Measurements from ENCODE around the gene NXN.
"Not testable (repeated sequence)": the region's sequence is repeated elsewhere in the genome, so short reads cannot be mapped to it uniquely, and the experiment has no call there.

NXN gene

GRCh38 chr17:791829-792228 is 187.7 kb downstream of the NXN start:
- DNase-seq = no peak

DNA sequence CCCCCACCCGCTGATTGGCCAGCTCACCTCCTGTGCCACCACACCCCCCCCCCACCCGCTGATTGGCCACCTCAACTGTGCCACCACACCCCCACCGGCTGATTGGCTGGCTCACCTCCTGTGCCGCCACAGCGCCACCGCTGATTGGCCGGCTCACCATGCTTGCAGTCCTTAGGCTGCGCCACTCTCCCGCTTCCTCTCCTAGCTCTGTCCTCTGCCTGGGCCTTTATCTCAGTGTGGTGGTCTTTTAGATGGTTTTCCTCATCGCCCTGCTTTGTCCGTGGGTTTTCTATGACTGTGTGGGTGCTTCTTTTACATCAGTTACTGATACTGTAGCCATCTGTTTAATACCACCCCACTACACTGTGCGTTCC is 188.7 kb downstream of the NXN start:
- not testable (repeated sequence) for DNase-seq

DNA sequence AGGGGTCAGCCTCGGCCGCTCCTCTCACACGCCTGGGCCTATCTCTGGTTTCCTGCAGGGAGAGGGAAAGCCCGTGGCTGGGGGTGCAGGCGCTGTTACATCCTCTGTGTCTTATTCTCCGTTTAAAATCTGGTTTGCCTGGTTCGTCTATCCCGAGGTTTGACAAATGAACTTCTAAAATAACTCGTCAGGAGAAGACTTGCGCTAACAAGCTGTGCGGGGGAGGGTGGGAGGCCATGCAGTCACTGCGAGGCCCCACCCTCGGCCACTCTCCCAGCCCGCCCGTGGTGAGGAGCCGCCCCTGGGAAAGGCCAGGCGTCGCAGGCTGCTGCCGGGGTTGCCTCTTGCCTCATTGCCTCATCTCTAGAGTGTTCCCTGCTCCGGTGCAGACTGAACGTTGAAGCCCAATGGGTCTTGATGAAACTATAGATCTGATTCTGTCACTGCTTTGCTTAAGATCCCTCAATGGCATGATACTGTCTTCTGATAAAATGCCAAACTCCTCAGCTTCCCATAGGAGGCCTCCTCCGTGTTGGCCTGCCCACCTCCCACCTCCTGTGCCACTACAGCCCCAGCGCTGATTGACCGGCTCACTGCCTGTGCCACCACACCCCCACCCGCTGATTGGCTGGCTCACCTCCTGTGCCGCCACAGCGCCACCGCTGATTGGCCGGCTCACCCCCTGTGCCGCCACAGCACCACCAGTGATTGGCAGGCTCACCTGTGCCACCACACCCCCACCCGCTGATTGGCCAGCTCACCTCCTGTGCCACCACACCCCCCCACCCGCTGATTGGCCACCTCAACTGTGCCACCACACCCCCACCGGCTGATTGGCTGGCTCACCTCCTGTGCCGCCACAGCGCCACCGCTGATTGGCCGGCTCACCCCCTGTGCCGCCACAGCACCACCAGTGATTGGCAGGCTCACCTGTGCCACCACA is 189.4 kb downstream of the NXN start:
- DNase-seq = not testable (repeated sequence)

DNA sequence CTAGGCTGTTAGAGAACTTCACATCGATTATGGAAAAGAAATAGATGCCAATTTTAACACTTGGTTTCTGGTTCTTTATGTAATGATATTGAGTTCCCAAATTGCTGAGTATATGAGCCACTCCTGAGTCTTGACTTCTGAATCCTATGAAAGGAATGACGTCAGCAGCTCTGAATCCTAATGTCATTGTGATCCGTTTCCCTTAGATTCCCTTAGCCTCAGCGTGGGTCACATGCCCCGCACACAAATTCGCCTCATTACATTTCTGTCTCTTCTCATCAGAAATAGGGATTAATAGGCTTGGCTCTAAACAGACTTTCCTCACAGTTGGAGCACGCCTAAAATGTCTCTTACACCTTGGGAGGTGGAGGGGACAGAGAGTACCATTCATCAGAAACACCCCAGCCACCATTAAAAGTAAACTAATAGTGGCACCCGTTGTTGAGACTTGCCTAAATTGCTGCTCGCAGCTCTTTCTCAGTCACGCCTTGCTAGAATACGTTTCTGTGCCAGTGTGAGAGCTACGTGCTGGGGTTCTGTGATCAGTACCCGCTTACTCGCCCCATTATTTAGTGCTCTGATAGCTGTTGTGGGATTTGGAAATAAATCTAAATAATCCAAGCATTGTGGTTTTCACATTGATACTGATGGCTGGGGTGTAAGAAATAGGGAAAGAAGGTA is 190.3 kb downstream of the NXN start:
- no peak for DNase-seq

DNA sequence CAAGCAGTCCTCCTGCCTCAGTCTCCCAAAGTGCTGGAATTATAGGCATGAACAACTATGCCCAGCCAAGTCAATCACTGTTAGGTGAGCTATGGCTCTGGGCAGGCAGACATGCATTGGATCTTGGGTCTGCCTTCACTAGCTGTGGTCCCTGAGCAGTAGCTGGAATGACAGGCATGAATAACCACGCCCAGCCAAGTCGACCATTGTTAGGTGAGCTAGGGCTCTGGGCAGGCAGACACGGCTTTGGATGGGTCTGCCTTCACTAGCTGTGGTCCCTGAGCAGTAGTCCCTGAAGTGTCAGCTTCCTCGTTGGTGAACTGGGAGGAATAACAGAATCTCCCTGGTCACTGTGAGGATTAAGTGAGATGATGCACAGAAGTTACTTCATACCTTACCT is 191.0 kb downstream of the NXN start:
- DNase-seq = no peak

DNA sequence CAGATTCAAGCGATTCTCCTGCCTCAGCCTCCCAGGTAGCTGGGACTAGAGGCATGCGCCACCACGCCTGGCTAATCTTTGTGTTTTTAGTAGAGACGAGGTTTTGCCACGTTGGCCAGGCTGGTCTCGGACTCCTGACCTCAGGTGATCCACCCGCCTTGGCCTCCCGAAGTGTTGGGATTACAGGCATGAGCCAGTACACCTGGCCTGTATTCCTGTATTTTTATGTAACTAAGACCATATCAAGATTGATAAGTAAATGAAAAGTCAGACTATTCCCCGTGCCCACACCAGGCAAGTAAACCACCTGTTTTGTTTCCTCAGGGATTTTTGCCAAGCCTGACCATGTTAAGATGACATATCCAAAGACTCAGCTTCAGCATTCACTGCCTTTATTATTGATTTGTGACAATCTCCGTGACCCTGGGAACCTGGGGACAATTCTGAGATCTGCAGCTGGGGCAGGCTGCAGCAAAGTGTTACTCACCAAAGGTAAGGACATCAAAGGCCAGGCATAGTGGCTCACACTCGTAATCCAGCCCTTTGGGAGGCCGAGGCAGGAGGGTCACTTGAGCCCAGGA is 191.8 kb downstream of the NXN start:
- no peak for DNase-seq

DNA sequence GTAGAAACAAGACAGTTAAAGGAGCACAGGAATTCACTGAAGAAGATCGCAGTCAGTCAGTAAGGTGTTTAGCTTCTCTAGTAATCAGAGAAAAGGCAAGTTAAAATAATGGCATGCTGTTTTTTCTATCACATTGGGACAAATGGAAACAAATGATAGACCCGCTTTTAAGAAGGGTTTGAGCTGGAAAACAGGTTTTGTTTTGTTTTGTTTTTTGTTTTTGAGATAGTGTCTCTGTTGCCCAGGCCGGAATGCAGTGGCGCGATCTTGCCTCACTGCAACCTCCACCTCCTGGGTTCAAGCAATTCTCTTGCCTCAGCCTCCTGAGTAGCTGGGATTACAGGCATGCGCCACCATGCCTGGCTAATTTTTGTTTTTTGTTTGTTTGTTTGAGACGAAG is 193.7 kb downstream of the NXN start:
- not testable (repeated sequence) for DNase-seq

- DNase-seq = no peak
Observed at GRCh38 chr17:784143-784542, 195.4 kb downstream of the NXN start.

DNA sequence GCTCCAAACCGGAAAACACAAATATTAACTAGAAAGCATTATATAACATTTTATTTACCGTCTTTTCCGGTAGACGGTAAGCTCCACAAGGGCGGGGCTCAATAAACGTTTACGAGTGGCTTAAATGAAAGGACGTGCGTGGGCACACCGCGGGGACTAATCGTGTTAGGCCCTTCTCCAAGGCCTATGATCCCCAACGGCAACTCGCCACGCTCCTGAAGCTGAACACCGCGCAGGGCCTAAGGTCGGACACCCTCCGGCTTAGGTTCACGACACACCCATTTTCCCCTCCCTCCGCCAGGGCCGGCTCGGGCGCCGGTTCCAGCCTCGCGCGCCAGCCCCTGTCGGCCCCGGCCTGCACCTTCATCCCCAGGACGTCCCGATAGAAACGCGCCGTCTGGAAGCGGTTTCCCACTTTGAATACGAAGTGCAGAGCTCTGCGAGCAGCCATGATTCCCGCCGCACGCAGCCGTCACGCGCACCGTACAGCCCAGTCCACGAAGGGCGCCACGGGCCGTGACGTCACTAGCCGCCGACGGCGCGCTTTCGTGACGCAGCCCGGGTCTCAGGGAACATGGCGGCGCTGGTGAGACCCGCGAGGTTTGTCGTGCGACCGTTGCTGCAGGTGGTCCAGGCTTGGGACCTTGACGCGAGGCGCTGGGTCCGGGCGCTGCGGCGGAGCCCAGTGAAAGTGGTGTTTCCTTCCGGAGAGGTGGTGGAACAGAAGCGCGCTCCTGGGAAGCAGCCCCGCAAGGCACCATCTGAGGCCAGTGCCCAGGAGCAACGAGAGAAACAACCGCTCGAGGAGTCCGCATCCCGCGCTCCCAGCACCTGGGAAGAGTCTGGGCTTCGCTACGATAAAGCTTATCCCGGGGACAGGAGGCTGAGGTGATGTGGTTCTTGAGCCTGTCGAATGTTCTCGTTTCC is 197.5 kb downstream of the NXN start, which contains the start of the genes GLOD4 and MRM3:
Gene GLOD4, minus strand, starts transcription at position 476 of the 927 bp plus-strand sequence. Its CDS starts 25 bp downstream, at position 451.
Gene MRM3, plus strand, starts transcription at position 549 of the 927 bp plus-strand sequence. Its CDS starts 26 bp downstream, at position 575.
- DNase-seq = peak; percentile 31

DNA sequence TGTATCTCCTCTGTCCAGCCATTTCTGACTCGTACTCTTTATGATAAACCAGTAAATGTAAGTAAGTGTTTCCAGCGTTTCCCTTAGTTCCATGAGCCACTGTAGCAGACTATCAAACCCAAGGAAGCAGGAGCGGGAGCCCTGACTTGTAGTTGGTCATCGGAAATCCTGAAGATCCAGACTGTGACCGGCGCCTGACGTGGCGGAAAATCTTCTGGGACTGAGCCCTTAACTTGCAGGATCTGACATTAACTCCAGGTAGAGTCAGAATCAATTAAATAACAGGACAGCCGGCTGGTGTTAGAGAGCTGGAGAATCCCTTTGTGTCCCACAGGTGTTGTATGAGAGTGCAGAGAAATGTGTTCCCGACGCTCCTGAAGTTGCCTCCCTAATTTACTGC is 201.5 kb downstream of the NXN start:
- DNase-seq = no peak

GRCh38 chr17:774313-774584 is 205.3 kb downstream of the NXN start:
- DNase-seq = no peak

DNA sequence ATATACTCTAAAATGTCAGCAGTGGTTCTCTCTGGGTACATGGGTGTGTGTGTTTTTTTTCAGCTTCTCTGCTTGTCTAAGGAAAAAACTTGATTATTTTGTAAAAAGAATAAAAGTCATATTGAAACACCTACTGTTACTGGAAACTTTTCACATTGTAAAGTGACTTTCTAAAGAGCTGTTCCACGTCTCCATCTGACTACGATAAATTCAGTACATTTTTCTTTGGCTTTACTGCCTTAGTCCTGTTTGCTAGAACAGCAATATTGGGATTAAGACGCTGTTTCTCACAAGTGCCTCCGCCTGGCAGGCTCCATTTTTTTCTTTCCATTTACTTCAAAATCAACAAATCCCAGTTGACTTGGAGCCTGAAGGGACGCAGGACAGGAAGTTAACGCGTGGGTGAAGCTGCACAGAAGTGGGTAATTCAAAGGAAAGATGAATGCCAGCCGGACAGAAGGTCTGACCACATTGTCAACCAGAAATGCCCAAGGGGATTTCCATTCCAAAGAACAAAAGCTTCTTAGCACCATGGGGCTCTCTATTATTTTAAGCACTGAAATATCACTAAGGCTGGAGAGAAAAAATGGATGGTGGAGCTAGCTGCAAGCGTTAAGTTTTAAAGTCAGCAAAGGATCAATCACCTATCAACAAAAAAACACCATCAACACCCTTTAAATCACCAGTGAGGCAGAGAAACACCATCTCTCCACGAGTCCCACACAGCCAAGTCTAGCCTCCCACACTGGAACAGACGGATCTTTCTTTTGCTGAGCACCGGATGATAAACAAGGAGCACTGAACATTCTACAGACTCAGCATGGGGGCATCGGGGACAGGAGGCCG is 205.9 kb downstream of the NXN start:
- DNase-seq = no peak

GRCh38 chr17:773016-773415 is 206.6 kb downstream of the NXN start:
- no peak for DNase-seq

- no peak for DNase-seq
Observed at GRCh38 chr17:767076-767475, 212.5 kb downstream of the NXN start.

- no peak for DNase-seq
Observed at GRCh38 chr17:760371-760770, 219.2 kb downstream of the NXN start.

DNA sequence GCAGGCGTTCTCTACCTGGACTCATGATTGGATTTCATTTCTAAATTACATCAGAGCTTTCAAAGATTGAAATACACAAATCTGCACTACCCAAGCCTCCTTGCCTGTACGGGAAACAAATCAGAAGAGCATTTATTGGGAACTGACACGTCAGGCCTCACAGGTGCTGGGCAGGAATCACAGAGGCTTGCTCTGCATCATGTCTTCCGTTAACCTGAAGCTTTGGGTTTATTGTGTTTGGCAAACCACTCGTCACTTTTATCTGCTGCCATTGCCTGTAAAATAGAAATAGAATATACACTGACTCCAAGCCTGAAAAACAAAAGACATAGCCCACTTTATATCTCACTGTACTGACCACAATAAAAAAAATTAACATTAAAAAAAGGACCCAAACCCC is 219.6 kb downstream of the NXN start:
- DNase-seq = no peak

DNA sequence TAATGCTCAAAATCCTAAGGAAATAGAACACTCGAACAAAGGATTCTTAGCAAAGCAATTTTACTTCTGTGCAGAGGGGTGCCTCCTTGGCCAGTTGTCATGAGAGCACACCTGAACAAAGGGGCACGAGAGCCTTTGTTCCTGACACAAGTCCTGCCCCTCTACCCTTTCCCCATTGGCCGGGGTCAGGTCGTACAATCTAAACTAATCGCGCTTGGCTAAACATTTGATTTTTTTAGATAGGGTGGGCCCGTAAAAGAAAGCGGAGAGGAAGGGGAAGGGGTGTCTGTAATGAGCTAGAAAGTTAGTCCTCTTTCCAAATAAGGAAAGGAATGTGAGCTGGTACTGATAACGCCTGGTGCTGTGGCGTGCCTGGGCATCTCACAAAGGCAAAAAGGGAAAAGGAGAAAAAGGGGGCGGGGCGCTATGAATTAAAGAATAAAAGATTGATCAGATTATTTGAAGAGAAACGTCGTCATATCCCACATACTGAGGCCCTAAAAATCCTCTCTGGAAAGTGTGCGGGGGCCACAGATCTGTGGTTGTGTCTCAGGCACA is 223.5 kb downstream of the NXN start:
- not testable (repeated sequence) for DNase-seq

DNA sequence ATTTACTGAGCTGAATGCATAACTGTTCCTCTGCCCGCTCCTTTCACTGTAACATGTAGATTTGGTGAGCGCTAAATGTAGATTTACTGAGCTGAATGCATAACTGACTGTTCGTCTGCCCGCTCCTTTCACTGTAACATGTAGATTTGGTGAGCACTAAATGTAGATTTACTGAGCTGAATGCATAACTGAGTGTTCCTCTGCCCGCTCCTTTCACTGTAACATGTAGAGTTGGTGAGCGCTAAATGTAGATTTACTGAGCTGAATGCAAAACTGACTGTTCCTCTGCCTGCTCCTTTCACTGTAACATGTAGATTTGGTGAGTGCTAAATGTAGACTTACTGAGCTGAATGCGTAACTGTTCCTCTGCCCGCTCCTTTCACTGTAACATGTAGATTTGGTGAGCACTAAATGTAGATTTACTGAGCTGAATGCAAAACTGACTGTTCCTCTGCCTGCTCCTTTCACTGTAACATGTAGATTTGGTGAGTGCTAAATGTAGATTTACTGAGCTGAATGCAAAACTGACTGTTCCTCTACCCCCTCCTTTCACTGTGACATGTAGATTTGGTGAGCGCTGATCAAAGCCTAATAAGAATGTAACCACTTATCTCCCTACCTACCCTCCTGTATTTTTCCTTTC is 224.1 kb downstream of the NXN start:
- not testable (repeated sequence) for DNase-seq

DNA sequence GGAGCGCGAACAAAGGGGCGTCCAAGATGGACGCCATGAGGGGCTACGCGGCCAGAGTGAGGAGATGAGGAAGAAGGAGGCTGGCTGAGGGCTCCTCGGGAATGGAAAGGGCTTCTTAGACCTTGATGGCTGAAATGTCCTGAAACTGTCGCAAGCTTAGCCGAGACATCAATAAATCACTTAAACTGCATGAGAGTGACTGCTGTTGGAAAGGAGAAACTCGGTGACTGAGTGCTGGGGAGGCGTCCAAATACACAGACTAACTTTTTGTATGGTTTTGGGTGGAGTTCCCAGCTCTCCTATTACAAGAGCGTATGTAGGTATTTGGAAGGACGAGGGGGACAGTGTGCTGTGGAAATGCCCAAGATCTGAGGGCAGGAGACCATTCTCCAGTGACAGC is 226.2 kb downstream of the NXN start:
- DNase-seq = no peak

DNA sequence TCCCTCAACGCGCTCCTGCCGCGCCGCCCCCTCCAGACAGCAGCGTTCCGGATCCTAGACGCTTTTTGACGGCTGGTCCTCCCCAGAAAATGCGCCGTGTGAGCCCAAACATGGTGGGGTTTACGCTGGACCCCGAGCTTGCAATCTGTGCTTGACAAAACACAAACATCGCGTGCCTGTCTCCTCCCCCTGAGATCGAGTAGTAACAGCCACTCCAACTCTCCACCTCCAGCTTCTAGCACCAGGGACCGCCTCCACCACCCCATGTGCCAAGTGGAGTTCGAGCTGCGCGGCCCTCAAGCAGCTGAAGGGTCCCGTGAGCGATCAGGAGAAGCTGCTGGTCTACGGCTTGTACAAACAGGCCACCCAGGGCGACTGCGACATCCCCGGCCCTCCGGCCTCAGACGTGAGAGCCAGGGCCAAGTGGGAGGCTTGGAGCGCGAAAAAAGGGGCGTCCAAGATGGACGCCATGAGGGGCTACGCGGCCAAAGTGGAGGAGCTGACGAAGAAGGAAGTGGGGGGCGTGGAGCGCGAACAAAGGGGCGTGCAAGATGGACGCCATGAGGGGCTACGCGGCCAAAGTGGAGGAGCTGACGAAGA is 226.9 kb downstream of the NXN start:
- no peak for DNase-seq

All from NCI-H187 treated with DMSO at 0.1 percent for 48 hours (cell line).